GM20000 (cell line): ENCODE measurements around the gene LRFN3.

Experiments used
- DNase-seq: peaks from one replicate; pipeline ENCODE4 v3.0.0; 2012; ENCODE audit warnings: low spot score
- CTCF ChIP-seq: IDR thresholded peaks from 2 replicates; pipeline ENCODE4 v1.5.1; 2012; ENCODE audit warnings: mild to moderate bottlenecking, control low read depth; ENCODE audit errors: extremely low read depth, missing control alignments

The LRFN3 gene

GRCh38 chr19:35991731-35992450, 55.7 kb downstream of the LRFN3 start:
- no peak for TF ChIP-seq CTCF
- no peak for DNase-seq

GRCh38 chr19:35992907-35993765, 57.0 kb downstream of the LRFN3 start:
- DNase-seq, result peak; percentile 58
- no peak for TF ChIP-seq CTCF

- TF ChIP-seq CTCF, result no peak
- DNase-seq, result peak; percentile 61
These were observed 57.9 kb downstream of the LRFN3 start for GRCh38 chr19:35993923-35994598.
